Measurements from ENCODE around the gene NMT1.
A peak's percentile ranks its signal among the peaks of the same experiment; 100 is the strongest.

The NMT1 gene

DNA sequence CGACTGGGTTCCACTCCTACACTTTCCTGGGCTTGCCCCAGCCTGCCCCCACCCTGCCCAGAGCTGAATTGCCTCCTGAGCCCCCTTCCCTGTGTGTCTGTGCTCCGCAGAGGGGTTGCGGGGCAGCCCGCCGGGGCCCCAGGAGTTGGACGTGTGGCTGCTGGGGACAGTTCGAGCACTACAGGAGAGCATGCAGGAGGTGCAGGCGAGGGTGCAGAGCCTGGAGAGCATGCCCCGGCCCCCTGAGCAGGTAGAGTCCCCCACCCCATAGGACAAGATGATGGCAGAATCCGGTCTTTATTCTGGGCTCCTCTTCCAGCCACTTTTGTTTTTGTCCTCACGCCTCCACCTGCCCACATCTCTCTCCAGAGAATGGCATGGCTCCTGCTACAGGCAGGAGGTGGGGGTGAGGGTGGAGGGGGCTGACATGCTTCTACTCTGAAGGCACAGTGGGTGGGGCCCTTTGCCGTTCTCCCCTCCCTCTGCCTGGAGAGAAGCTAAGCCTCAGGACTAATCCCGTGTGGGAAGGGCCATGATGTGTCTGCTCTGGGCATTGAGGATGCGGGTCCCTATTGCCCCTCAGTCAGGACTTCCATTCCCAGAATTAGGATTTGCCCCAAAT is 77.9 kb downstream of the NMT1 start:
- no peak for DNase-seq

DNA sequence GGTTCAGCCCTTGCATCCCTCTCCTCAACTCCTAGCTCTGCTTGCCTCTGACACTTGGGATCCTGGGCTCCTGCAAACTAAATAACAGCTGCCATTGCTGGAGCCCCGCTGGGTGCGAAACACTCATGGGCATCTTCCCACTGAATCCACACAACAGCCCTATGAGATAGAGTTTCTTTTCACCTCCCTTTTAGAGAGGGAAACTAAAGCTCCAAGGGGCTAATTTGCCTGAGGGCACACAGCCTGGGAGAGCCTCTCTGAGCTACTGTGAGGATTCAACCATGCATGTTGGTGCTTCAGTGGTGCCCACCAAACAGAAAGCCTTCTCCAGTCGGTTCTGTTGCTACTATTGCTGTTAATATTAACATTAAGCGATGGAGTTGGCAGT is 78.4 kb downstream of the NMT1 start:
- no peak for DNase-seq

DNA sequence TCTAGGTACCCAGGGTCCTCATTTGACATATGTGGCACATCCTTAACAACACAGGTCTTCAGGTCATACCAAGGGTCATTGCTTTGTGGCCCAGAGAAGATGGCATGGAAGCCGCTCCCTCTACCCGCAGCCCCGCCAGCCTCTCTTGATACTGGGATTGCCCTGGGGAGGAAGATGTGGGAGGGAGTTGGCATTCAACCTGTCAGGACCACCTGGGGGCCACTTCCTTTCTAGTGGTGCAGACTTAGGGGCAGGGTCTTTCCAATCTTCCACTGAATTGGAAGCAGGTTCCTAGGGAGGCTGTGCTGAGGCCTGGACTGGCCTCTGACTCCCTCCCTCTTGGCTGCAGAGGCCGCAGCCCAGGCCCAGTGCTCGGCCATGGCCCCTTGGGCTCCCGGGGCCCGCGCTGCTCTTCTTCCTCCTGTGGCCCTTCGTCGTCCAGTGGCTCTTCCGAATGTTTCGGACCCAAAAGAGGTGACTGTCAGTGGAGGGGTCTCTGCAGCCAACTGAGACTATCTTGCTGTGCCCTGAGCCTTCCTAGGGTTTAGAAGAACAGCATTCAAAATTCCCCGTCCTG is 82.1 kb downstream of the NMT1 start:
- DNase-seq, result no peak

DNA sequence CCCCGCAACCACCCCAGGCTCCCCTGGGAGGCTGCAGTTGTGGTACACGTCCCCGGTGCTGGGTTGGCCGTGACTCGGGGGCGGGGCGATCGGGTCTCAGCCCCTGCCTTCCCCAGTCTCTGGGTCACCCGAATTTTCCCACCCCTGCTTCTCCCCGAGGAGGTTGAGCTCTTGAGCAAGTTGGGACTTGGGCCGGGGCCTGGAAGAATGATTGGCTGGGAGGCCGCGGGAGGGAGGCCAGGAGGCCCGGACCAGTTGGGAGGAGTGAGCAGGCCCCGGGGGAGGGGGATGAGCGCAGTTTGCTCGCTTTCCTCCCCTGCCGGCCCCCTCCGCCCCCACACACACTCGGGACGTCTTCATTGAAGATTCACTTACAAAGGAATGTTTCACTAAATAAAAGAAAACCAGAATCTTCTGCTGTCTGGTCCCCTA is 82.7 kb downstream of the NMT1 start:
- peak; percentile 90 for DNase-seq

DNA sequence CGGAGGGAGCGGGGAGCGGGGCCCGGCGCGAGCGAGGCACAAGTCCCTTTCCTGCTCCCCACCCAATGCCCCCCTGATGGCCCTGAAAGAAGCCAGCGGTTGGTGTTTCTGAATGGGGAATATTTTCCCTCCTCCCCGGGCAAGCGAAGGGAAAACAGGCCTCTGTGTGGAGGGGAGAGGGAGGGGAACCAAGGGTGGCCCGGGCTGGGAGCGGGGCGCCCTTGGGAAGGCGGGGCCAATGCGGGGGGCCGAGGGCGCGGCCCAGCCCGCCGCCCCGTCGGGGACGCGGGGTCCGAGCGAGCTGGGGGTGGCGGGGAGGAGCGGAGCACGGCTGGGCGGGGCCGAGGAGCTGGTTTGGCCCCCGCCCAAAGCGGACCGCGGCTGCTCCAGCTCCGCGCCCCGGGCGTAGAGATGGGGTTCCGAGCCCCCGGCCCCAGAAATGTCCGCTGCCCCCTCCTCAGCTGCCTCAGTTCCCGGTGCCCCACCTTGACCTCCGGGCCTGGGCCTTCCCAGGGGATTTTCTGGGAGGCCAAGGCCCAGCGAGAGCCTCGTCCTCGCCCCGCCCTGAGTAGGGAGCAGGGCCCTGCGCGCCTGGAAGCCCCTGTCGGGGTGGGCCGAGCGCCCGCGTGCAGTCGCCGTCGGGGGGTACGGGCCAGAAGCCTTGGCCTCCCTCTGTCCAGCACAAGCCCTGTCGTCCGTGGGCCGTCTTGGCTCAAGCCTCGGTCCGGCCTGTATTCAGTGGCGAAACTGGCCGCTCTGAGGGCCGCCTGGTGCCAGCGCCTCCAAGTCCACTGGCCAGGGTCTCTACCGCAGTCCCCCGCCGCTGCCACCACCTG is 83.3 kb downstream of the NMT1 start:
- DNase-seq, result peak; percentile 79

DNA sequence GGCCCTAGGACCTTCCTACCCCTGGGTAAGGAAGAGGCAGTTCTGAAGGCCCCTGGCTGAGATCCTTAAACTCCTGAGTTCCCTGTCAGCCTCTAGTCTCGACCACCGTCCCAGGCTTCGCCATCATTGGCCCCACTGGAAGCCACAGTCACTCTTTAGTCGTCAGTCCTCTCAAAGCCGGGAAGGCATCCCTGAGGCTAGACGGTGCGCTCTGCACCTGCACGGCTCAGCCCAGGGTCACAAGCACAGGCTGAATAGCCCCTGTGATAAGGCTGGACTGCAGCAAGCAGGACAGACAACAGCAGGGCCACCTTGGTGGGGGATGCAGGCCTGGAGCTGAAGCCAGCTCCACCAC is 83.9 kb downstream of the NMT1 start:
- DNase-seq, result no peak

DNA sequence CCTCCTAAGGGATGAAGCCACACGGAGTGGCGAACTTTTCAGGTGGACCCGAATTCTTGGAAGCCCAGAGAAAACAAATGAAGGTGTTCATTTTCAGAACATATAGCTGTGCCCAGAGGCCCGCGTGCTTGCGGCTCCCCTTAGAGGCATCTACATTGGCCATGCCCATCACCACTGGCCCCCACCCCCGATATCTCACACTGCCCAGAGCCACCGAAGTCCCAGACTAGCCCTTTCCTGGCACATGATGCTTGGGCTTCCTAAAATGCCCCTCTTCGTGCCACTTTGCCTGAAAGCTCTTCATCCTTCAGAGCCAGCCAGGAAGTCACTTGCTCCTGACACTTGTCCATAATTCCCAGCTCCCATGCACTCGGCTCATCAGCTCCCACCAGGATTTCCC is 85.0 kb downstream of the NMT1 start:
- DNase-seq, result no peak

DNA sequence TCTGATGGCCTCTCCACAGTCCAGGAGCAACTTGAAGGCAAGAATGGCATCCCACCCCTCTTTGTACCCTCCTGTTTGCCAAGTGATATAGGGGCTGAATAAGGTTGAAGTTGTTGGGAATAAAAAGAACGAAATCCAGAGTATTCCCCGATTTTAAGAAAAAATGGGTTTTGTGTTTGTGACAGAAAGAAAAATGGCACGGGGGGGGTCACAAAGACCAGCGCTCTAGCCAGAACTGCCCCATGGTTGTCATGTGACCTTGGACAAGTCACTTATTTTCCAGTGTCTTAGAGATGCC is 85.4 kb downstream of the NMT1 start:
- no peak for DNase-seq

DNA sequence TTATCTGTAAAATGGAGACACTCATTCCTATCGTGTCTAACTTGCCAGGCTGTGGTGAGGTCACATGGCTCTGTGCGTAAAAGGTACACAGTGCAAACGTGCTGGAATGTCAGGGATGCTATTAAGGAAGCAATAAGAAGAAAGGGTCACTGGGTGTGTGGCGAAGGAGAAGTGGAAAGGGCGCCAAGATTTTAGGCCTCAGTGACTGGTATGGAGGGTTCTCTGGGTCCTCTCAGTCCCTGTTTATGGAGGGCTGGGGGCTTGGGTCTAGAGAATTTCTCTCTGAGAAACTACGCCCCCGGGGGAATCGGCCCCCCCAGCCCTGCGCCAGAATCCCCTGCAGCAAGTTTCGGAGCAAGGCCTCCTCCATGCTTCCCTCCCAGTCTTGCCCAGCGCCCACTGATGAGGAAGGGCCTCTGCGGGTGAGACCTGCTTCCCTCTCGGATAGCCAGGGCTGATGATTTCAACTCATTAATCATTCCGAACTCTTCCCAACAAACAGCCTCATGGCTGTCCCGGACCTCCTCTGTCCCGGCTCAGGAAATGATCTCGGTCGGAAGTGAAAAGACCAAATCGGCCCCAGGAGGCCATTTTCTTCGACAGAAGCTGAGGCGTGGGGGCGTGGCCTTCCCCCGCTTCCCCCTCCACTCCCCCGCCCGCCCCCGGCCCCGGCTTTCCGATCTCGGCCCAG is 85.9 kb downstream of the NMT1 start:
- DNase-seq, result no peak

DNA sequence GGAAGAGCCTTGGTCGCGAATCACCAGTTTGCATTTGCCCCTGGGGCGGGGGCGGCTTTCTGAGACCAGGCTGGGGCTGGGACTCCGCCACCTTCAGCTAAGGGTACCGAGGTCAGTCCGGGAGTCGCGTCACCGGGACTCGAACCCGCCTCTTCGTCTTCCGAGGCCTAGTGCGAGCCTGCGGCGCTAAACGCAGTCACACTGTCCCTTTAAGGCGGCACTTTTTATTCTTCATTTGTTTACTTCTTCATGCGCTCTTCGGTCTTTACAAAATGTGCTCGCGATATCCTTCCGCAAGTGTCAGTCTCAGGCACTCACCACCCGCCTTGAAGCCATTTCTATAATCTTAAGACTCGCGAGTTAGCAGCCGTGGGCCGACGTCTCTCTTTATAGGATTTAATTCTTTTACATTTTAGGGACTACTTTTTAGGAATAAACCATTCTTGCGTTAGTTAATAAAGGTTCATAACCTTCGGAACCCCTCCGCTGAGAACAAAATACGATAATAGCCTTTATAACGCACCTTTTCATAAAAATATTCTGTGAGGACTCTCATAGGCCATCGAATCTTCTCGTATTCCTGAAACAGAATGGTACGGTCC is 86.6 kb downstream of the NMT1 start:
- DNase-seq, result peak; percentile 92

DNA sequence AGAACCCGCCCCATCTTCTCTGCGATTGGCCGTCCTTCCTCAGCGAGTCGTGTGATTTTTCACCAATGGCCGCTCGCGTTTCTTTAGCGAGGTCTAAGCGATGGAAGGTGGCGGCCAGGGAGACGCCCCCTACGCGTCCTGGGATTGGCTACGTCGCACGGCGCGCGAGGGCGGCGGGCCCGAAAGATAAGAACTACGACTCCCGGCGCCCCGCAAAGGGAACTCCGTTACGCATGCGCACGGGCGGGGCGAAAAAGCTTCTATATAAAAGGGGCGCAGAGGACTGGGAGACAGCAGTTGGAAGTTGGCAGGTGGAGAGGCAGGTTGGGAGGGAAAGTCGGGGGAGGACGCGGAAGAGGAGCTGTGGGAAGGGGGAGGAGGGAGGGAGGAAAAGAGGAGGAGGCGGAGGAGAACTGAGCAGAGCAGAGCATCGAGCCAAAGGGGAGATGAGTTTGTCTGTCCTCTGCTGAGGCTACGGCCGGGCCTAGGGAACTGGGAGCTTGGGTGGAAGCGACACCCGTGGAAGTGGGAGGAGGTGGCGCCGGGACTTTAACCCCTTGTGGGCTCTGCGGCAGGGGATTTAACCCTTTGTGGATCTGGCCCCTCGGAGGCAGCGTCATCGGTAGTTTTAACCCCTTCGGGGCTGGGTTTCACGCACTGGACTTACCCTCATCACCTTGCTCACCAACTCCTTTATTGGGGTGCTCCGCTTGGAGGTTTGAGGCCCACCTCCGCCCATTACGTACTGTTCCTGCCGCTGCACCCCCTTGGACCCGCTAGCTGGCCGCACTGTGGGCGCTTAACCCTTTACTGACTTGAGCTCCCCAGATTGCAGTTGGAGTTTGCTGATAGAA is 87.3 kb downstream of the NMT1 start, which contains the start of gene HEXIM1:
TSS of gene HEXIM1 (plus strand) at position 293 of the 854 bp plus-strand sequence. CDS start 716 bp downstream, outside the sequence.
- DNase-seq, result peak; percentile 100

DNA sequence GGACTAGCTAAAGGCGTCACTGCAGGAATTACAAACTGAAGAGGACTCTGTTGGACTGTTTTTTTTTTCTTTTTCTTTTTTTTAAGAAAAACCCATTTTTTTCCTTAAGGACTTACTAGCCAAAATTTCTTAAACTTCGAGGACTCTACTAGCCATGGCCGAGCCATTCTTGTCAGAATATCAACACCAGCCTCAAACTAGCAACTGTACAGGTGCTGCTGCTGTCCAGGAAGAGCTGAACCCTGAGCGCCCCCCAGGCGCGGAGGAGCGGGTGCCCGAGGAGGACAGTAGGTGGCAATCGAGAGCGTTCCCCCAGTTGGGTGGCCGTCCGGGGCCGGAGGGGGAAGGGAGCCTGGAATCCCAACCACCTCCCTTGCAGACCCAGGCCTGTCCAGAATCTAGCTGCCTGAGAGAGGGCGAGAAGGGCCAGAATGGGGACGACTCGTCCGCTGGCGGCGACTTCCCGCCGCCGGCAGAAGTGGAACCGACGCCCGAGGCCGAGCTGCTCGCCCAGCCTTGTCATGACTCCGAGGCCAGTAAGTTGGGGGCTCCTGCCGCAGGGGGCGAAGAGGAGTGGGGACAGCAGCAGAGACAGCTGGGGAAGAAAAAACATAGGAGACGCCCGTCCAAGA is 88.0 kb downstream of the NMT1 start:
- DNase-seq, result peak; percentile 94

DNA sequence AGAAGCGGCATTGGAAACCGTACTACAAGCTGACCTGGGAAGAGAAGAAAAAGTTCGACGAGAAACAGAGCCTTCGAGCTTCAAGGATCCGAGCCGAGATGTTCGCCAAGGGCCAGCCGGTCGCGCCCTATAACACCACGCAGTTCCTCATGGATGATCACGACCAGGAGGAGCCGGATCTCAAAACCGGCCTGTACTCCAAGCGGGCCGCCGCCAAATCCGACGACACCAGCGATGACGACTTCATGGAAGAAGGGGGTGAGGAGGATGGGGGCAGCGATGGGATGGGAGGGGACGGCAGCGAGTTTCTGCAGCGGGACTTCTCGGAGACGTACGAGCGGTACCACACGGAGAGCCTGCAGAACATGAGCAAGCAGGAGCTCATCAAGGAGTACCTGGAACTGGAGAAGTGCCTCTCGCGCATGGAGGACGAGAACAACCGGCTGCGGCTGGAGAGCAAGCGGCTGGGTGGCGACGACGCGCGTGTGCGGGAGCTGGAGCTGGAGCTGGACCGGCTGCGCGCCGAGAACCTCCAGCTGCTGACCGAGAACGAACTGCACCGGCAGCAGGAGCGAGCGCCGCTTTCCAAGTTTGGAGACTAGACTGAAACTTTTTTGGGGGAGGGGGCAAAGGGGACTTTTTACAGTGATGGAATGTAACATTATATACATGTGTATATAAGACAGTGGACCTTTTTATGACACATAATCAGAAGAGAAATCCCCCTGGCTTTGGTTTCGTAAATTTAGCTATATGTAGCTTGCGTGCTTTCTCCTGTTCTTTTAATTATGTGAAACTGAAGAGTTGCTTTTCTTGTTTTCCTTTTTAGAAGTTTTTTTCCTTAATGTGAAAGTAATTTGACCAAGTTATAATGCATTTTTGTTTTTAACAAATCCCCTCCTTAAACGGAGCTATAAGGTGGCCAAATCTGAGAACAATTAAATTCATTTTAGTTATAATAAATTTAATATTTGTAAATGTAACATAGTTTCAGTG is 88.8 kb downstream of the NMT1 start:
- peak; percentile 85 for DNase-seq

DNA sequence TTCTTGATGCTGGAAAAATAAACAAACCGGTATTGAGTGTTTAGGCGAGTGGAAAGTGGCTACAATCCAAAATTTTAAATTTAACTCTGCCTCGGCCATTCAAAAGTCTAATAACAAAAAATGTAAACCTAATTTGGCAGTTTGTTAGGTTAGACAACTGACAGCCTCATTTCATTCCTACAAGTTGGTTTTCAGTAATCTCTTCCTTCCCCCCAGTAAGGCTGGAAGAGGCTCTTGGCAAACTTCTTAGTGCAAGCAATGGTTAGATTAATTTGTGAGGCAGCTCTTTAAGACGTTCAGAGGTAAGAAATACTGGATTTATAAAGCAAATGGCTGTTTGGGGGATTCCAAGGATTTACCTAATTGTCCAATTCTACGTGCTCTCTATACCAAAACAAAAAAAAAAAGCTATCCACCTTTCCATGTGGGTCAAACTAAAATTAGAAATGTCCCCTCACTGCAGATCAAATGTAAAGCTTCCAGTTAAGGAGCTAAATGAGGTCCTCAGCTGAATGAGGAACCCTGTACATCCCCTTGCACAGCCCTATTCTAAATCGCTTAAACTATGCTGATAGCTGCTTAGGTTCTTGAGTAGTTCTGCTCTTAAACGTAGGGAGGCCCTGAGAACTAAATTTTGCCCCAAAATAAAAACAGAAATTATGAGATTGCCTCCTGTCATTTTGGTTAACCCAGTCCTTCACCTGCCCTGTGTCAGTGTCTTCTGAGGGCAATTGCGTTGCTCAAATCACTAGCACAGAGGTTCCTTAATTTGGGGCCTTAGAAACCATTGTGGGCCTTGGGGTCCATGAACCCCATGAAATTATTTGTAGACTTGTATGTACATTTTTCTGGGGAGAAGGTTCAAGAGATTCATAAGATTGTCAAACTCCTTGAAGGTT is 90.0 kb downstream of the NMT1 start:
- DNase-seq, result no peak

DNA sequence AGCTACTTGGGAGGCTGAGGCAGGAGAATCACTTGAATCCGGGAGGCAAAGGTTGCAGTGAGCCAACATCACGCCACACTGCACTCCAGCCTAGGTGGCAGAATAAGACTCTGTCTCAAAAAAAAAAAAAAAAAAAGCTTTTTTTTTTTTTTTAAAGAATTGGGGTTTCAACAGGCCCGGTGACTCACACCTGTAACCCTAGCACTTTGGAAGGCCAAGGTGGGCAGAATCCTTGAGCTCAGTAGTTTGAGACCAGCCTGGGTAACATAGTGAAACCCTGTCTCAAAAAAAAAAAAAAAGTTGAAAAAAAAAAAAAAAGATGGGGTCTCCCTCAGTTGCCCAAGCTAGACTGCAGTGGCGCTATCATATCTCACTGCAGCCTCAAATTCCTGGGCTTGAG is 93.9 kb downstream of the NMT1 start:
- no peak for DNase-seq

DNA sequence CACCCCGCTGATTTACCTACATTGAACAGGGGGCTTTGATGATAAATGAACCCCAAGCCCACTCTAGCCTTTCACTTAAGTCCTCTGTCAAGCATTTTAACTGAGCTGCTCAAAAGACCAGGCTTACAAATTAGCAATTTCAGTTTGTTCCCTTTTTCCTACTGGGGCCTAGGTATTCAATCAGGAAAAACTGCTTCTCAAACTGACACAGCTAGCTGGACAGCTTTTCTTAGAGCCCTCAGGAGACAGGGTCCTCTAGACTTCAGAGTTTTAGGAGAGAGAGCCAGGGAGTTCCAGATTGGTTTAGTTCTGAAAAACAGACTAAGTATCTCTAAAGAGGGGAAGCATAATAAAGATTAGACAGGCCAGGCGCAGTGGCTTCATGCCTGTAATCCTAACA is 94.4 kb downstream of the NMT1 start:
- no peak for DNase-seq

DNA sequence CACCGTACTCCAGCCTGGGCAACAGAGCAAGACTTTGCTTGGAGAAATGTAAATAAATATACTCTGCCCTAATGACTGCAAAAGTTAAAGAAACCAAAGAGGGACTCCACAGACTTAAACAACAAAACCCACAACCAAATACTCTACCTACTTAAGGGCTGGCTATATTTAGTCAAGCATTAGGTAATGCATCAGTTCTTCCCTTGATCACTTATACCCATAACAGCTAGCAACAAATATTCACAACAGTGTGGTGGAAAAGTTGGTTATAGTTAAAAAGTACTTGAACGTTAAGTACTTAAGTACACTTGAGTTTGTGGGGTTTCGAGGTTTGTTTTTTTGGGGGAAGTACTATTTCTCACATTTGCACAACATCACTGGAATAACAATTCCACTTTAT is 95.1 kb downstream of the NMT1 start:
- DNase-seq, result no peak

All from left hindlimb (tissue), 1 donor.